Panc1 (cell line): ENCODE measurements around the gene NAA38. TPM values are rescaled to one million over a fixed set of nuclear protein-coding genes. Genes with fewer than 3 reads are reported as not detected.

Experiments used
- ATAC-seq: fragments of 200-7000 bp; cut with Tn5 transposase; 2 replicates; pipeline ENCODE4 v1.9.1; 2020; ENCODE audit warnings: mild to moderate bottlenecking, moderate library complexity
- BruUV-seq: library from RNA; stranded (reverse); fragments of 400-500 nt; replicated peaks from 2 replicates; lab custom pipeline; 2021; lab: Mats Ljungman, UMichigan
- CTCF ChIA-PET: fragments of 300-600 bp; sonication (Branson Sonifier 250); formaldehyde crosslinking; loops from one replicate; lab custom pipeline; 2022; ENCODE audit warnings: antibody characterized with exemption; lab: Charles Lee
- POLR2A ChIA-PET: fragments of 300-600 bp; sonication (Branson Sonifier 250); formaldehyde crosslinking; loops from one replicate; lab custom pipeline; 2022; ENCODE audit warnings: antibody characterized with exemption; lab: Charles Lee
- DNase-seq: peaks from one replicate; pipeline ENCODE4 v3.0.0-alpha.2; 2010; ENCODE audit warnings: low read depth, low spot score
- H3K27ac ChIP-seq: 2 replicates; pipeline ENCODE4 v1.5.1; 2011; ENCODE audit warnings: mild to moderate bottlenecking, low read length, inconsistent platforms
- H3K27me3 ChIP-seq: fragments of 200-500 bp; sonication (Bioruptor generic); 2 replicates; pipeline ENCODE4 v1.6.0; 2014; ENCODE audit warnings: low read length, inconsistent platforms; ENCODE audit not compliant: control insufficient read depth, insufficient read depth
- H3K36me3 ChIP-seq: fragments of 200-500 bp; sonication (Bioruptor generic); 2 replicates; pipeline ENCODE4 v1.5.1; 2014; ENCODE audit warnings: inconsistent platforms, mild to moderate bottlenecking, low read length, moderate library complexity; ENCODE audit not compliant: control insufficient read depth, insufficient read depth
- H3K4me1 ChIP-seq: 2 replicates; pipeline ENCODE4 v1.5.1; 2011; ENCODE audit warnings: inconsistent platforms, mild to moderate bottlenecking, low read length, moderate library complexity; ENCODE audit not compliant: control insufficient read depth, insufficient read depth
- H3K4me3 ChIP-seq, 2 experiments: 2 replicates each; pipeline ENCODE4 v1.5.1; 2011 to 2012; ENCODE audit warnings: low read depth in 2 of 2, low read length in 2 of 2, mild to moderate bottlenecking in 2 of 2, inconsistent platforms in 1 of 2, moderate library complexity in 1 of 2
- H3K9me3 ChIP-seq: fragments of 200-500 bp; sonication (Bioruptor generic); 2 replicates; pipeline ENCODE4 v1.5.1; 2014; ENCODE audit warnings: low read depth, mild to moderate bottlenecking, inconsistent platforms, low read length, moderate library complexity; ENCODE audit not compliant: control insufficient read depth, insufficient read depth
- POLR2AphosphoS5 ChIP-seq: IDR thresholded peaks from 2 replicates; pipeline ENCODE4 v1.6.1; 2012; ENCODE audit warnings: mild to moderate bottlenecking, low read depth, low read length, moderate library complexity
- SIN3A ChIP-seq: IDR thresholded peaks from 2 replicates; pipeline ENCODE4 v1.6.1; 2012; ENCODE audit warnings: low read depth, mild to moderate bottlenecking, low read length, moderate library complexity, borderline replicate concordance; ENCODE audit not compliant: insufficient read depth
- TCF7L2 ChIP-seq: IDR thresholded peaks from 2 replicates; pipeline ENCODE4 v1.6.1; 2011; ENCODE audit warnings: mild to moderate bottlenecking, low read depth, low read length, inconsistent platforms
- in situ Hi-C: cut with HindIII; loops from 2 replicates; pipeline ENCODE4 v1.10.0; 2016; ENCODE audit warnings: low sequenced_read_pairs, low pct_unique_long_range_greater_than_20kb
- intact Hi-C: fragments of 100-400 bp; cut with micrococcal nuclease; formaldehyde crosslinking; loops from one replicate; pipeline ENCODE4 v1.10.0; 2022; ENCODE audit not compliant: unreplicated experiment
- total RNA-seq: library from RNA; stranded (reverse); gene quantifications from one replicate; pipeline ENCODE4 v1.2.1, GENCODE V29; 2021; ENCODE audit not compliant: unreplicated experiment
- TF ChIP-seq, protein P1 (sequence below), 2 experiments: IDR thresholded peaks; 2 replicates each; pipeline ENCODE4 v1.6.1; 2011 to 2012; ENCODE audit warnings: low read depth in 2 of 2, control low read depth in 1 of 2, low read length in 1 of 2, mild to moderate bottlenecking in 1 of 2, moderate library complexity in 1 of 2; ENCODE audit not compliant: insufficient read depth in 1 of 2
- TF ChIP-seq, protein P2 (sequence below): fragments of 450-650 bp; IDR thresholded peaks from 2 replicates; pipeline ENCODE4 v1.5.1; 2017; ENCODE audit warnings: mild to moderate bottlenecking

NAA38 gene
- total RNA-seq, 1 experiment from 2014 or later = 75.2 TPM

DNA sequence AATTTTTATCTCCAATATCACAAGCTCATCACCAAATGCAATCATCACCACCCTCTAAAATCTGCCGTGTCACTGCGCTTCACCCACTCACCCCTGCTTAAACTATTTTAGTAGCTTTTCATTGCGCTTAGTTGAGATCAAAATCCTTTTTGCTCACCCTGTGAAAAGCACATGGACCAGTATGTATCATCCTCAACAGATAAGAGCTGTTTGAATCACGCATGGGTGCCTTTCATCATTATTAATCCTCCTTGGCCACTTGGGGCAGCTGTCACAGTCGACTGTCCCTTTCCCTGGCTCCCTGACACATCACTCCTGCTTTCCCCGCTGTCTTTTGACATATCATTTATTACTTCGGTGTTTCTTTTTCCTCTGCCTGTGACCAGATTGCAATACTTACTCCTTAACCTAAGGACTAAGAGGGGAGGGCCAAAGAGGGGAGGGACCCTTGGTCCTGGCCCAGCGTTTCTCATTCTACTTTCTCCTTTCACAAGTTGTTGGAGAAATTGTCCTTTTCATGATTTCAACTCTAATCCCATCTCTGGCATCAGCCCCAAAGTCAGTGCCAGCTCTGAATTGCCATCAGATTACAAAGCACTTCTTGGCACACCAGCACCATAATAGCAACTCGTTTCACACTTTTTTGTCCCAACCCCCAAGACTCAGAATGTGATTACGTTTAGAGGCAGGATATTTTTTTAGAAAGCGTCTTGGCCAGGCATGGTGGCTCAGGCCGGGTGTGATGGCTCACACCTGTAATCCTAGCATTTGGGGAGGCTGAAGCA lies 32.0 kb downstream of the NAA38 start:
- TF ChIP-seq, protein P1, sequence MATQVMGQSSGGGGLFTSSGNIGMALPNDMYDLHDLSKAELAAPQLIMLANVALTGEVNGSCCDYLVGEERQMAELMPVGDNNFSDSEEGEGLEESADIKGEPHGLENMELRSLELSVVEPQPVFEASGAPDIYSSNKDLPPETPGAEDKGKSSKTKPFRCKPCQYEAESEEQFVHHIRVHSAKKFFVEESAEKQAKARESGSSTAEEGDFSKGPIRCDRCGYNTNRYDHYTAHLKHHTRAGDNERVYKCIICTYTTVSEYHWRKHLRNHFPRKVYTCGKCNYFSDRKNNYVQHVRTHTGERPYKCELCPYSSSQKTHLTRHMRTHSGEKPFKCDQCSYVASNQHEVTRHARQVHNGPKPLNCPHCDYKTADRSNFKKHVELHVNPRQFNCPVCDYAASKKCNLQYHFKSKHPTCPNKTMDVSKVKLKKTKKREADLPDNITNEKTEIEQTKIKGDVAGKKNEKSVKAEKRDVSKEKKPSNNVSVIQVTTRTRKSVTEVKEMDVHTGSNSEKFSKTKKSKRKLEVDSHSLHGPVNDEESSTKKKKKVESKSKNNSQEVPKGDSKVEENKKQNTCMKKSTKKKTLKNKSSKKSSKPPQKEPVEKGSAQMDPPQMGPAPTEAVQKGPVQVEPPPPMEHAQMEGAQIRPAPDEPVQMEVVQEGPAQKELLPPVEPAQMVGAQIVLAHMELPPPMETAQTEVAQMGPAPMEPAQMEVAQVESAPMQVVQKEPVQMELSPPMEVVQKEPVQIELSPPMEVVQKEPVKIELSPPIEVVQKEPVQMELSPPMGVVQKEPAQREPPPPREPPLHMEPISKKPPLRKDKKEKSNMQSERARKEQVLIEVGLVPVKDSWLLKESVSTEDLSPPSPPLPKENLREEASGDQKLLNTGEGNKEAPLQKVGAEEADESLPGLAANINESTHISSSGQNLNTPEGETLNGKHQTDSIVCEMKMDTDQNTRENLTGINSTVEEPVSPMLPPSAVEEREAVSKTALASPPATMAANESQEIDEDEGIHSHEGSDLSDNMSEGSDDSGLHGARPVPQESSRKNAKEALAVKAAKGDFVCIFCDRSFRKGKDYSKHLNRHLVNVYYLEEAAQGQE (IDR thresholded peaks at IDR 0.05; ENCODE audit: insufficient read depth in 1 of 2, low read depth in 2 of 2, low read length in 1 of 2) = no peak
- TF ChIP-seq TCF7L2 = no peak
- no peak for TF ChIP-seq POLR2AphosphoS5
- TF ChIP-seq, protein P2, sequence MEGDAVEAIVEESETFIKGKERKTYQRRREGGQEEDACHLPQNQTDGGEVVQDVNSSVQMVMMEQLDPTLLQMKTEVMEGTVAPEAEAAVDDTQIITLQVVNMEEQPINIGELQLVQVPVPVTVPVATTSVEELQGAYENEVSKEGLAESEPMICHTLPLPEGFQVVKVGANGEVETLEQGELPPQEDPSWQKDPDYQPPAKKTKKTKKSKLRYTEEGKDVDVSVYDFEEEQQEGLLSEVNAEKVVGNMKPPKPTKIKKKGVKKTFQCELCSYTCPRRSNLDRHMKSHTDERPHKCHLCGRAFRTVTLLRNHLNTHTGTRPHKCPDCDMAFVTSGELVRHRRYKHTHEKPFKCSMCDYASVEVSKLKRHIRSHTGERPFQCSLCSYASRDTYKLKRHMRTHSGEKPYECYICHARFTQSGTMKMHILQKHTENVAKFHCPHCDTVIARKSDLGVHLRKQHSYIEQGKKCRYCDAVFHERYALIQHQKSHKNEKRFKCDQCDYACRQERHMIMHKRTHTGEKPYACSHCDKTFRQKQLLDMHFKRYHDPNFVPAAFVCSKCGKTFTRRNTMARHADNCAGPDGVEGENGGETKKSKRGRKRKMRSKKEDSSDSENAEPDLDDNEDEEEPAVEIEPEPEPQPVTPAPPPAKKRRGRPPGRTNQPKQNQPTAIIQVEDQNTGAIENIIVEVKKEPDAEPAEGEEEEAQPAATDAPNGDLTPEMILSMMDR = peak; percentile 47; the same call in 1 of the 2 replicates
- no peak for TF ChIP-seq SIN3A
- in situ Hi-C loops (no loop called here), intact Hi-C loops (no loop called here)
- no peak for ATAC-seq
- Histone ChIP-seq H3K4me3 (no peak overlapping the region), H3K27ac (no peak overlapping the region), H3K36me3 (no peaks in the 10 kb centered on the region), H3K4me1 (no peaks in the 10 kb centered on the region), H3K27me3 (no peaks in the 10 kb centered on the region), H3K9me3 (no peaks in the 10 kb centered on the region)
- ChIA-PET POLR2A (interaction anchor here (0.6 kb wide), 1 partner anchor 53 kb away, joined by 7 read pairs; no protein-coding TSS in a partner anchor), CTCF (interaction anchor here (0.6 to 1.0 kb wide), 2 partner anchors 42 to 82 kb away, joined by 3 to 5 read pairs; no protein-coding TSS in a partner anchor)
- no peak for DNase-seq
- no TSS peak for BruUV-seq

DNA sequence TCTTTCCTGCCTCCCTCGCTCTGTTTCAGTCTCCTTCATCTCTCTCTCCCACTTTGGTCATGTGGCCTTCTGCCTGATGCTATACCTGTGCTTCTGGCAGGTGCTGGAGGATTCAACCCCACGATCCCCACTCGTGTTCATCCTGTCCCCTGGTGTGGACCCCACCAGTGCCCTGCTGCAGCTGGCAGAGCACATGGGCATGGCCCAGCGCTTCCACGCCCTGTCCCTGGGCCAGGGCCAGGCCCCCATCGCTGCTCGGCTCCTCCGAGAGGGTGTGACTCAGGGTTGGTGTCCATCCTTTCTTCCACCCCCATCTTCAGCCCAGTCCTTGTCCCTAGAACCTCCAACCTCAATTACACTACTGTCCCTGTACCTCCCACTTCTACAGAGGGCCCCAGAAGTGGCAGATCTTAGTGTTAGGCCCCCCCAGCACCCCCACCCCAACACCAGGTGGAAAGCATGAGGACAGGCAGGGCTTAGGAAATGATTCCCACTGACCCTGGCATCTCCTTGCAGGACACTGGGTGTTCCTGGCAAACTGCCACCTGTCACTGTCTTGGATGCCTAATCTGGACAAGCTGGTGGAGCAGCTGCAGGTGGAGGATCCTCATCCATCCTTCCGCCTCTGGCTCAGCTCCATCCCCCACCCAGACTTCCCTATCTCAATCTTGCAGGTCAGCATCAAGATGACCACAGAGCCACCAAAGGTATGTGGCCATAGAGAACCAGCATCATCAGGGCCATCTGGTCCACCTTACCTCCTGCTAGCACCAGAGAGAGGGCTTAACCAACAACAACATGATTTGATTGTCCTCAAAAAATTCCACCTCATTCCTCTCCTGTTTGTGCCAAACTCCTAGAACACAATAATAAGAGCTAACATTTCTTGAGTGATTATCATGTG lies 33.1 kb downstream of the NAA38 start:
- H3K36me3 ChIP-seq = no peaks in the 10 kb centered on the region
- CTCF ChIA-PET = interaction anchor here (1.0 kb wide), 1 partner anchor 80 kb away, joined by 5 read pairs; no protein-coding TSS in a partner anchor
- no peak overlapping the region for H3K4me3 ChIP-seq
- H3K4me1 ChIP-seq = no peaks in the 10 kb centered on the region
- POLR2A ChIA-PET = interaction anchor here (0.6 kb wide), 1 partner anchor 54 kb away, joined by 7 read pairs; no protein-coding TSS in a partner anchor
- in situ Hi-C loops (no loop called here), intact Hi-C loops (no loop called here)
- no peaks in the 10 kb centered on the region for H3K27me3 ChIP-seq
- no peaks in the 10 kb centered on the region for H3K9me3 ChIP-seq
- TF ChIP-seq, protein P2 = no peak
- TF ChIP-seq SIN3A = no peak
- TF ChIP-seq TCF7L2 = no peak
- TF ChIP-seq, protein P1 (IDR thresholded peaks at IDR 0.05; ENCODE audit: insufficient read depth in 1 of 2, low read depth in 2 of 2, low read length in 1 of 2) = no peak
- TF ChIP-seq POLR2AphosphoS5 = no peak
- ATAC-seq = no peak
- no peak overlapping the region for H3K27ac ChIP-seq
- DNase-seq = no peak
- BruUV-seq = no TSS peak
